ENCODE measurements around the gene ANKS6. TPM values are rescaled to one million over a fixed set of nuclear protein-coding genes. Genes with fewer than 3 reads are reported as not detected.

Gene ANKS6
- total RNA-seq, 4 donors from 2014 or later: 10.3 to 23.0 (median 12.2) TPM

- TF ChIP-seq CTCF (IDR thresholded peaks at IDR 0.05; ENCODE audit: low read depth): no peak
Observed at GRCh38 chr9:98712987-98713386, 83.4 kb downstream of the ANKS6 start.

GRCh38 chr9:98709968-98710965 is 86.1 kb downstream of the ANKS6 start:
- TF ChIP-seq CTCF (IDR thresholded peaks at IDR 0.05; ENCODE audit: low read depth): no peak

- no peak for TF ChIP-seq CTCF (IDR thresholded peaks at IDR 0.05; ENCODE audit: low read depth)
Observed at GRCh38 chr9:98708933-98709911, 87.1 kb downstream of the ANKS6 start, which contains the start of gene GABBR2. TSS of gene GABBR2 (minus strand) at chr9:98708935. CDS start at chr9:98708737, 198 bp downstream.

DNA sequence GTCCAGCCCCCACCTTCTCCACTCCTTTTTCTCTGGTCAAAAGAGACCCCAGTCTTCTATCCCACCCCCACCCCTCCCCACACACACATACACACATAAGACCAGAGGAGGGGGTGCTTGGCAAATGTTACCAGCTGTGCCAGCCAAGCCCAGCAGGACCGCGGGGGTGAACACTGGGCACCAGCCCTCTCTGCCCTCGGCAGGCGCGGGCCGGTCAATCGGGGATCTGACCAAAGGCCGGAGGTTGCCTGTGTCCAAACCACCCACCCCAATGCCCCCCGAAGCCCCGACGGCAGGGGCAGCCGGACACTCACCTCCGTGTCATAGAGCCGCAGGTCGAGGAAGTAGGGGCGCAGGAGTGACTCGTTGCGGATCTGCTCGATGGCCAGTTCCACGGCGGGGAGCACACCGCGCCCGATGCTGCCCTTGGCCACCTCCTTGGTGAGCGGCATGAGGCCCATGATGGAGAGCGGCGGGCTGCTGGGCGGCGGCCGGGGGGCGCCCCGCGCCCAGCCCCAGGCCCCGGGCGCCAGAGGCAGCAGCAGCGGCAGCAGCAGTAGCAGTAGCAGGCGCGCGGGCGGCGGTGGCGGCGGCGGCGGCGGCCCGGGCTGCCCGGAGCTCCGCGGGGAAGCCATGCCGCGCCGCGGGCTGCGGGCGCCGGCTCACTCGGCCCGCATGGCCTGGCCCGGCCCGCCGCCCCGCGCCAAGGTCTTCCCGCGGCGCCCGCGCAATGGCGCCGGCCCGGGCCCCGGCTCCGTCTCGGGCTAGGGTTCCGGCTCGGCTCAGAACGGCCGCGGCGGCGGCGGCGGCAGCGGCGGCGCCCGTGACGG is 88.0 kb downstream of the ANKS6 start:
- no peak for TF ChIP-seq CTCF (IDR thresholded peaks at IDR 0.05; ENCODE audit: low read depth)

DNA sequence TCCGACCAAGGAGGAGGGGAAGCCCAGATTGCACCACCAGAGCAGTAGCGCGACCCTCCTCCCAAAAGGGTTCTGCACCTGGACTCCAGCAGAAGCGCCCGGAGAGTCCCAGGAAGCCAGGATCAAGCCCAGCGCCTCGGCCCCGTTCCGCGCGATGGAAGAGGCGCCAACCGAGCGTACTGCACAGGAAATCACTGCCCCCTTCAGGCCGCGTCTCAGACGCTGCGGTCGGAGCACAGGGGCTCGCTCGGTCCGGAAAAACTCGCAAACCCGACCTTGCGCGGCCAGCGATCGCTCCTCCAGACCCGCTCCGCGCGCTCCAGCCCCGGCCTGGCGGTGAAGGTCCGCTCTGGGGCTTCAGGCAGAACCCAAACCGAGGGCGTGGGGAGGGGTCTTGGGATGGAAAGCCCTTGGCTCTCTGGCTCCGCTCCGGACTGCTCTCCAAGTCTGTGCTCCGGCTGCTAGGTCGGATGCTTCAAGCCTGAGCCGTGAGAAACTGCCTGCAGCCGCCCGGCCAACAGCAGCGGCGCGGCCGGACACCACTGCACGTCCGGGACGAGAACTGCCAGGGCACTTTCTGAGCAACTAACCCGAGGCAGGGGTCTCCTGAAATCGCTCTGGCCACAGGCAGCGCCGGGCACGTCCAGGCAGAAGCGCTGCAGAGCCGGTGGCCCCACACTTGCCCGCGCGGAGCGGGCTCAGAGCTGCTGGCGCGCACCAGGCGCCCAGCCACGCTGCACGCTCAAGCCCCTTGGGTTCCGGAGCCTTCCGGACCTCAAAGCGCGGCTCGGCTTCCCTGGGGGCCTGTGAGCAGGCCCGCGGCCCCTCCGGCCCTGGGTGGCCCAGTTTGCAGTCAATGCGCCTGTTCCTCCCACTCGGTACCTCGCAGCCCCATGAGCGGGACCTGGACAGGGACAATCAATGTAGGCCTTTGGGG is 88.9 kb downstream of the ANKS6 start:
- TF ChIP-seq CTCF (IDR thresholded peaks at IDR 0.05; ENCODE audit: low read depth): no peak

GRCh38 chr9:98706651-98707165 is 89.6 kb downstream of the ANKS6 start:
- no peak for TF ChIP-seq CTCF (IDR thresholded peaks at IDR 0.05; ENCODE audit: low read depth)
